Hippocampal formation (tissue), 2 donors: ENCODE measurements around the gene TTC38.
"Not testable (repeated sequence)": the region's sequence is repeated elsewhere in the genome, so short reads cannot be mapped to it uniquely, and the experiment has no call there.

Source experiments
- DNase-seq, 2 donors: peaks; one replicate each; lab custom pipeline; 2025; lab: John Stamatoyannopoulos, UW

Gene TTC38

DNA sequence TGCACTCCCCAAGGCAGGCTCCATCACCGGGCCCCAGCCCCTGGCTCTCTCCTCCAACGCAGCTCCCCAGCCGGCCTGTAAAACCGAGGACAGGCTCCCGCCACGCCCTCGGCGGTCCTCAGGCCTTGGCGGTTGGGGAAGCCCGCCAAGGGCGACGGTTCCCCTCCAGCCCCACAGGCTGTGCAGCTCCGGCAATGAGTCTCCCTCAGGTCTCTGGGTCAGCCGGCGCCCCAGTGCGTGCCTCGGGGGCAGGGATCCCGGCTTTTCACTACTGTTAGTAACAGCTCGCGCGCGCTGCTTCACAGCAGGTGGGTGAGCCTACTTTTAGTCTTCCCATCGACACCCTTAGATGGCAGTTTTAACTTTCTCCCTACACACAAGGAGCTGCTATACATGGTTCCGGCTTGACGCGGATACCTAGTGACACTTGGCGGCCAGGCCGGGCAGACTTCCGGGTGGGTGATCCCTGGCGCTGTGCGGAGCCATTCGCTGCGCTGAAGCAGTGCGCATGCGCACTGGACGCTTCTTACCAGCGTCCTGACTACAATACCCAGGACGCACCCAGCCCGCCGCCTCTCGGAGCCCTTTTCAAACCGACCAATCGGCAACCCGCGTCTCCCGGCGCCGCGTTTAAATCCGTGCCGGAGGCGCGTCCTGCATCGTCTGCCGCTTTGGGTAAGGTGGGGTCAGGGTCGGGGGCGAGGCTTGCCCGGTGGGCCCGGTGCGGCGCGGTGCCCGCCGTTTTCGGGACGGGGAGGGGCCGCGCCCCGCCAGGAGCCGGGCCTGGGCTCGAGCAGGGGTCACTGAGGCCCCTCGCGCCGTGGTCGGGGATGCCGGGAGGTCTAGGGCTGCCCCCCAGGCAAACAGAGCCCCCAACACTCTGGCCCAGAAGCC lies 28.7 kb downstream of the TTC38 start, which contains the start of gene GTSE1:
GTSE1 (plus strand) TSS at position 614 of the 894 bp plus-strand sequence. CDS start 531 bp downstream, outside the sequence.
- peak; percentile 94 to 97 for DNase-seq

DNA sequence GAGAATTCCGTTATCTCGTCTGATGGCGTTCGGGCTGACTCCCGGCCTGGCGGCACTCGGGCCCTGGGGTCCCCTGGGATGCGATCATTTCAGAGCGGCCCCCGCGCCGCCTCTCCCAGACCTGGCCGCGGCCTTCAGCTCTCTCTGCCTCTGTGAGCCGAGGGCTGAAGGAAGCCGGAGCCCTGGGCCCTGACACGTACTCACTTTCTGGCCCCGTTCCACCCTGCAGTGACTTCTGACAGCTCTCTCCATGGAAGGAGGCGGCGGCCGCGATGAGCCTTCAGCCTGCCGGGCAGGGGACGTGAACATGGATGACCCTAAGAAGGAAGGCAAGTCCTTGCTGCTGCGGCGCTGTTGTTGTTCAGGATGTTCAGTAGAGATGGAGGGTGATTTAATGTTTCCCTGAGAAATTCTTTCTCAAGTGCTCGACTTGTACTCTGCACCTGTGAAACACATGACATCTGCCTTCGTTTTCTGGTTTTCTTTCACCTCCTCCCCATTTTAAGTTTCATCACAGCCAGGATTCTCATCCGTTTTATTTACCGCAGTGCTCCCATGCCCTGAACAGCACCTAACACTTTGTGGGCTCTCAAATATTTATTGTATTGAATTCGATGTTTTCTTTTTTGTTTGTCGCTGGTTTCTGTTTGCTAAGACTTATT lies 29.5 kb downstream of the TTC38 start:
- DNase-seq, result no peak

DNA sequence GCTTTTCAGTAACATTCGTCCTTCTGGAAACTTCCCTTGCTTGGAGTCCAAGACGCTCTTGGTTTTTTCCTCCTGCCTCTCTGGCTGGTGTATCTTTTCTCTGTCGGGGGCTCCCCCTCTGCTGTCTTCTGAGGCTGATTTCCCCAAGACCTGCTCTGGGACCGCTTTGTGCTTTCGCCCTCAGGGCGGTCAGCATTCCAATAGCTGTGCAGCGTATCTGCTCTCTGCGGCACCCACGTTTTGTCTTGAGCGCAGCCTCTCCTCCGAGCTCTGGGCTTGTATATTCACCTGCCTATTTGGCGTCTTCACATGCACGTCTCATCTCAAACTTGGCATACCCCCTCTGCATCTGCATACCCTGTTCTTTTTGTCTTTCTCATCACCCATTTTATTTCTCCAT lies 31.3 kb downstream of the TTC38 start:
- DNase-seq, result no peak

DNA sequence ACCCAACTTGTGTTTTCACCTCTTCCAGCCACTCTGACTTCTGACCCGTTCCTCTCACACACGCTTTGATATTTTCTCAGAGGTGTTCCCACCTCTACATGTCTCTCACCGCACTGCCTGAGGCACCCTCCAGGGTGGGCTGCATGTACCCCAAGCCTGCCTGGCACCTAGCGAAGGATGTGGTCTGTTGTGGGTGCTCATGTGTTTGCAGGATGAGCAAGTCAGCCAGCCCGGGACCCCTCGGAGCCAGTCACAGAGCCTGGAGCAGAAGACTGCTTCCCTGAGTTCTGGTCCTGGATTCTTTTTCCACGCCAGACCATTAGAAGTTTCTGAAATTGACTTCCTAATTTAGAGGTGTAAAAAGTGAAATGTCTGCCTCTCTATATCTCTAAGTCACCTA lies 32.7 kb downstream of the TTC38 start:
- DNase-seq, result no peak

DNA sequence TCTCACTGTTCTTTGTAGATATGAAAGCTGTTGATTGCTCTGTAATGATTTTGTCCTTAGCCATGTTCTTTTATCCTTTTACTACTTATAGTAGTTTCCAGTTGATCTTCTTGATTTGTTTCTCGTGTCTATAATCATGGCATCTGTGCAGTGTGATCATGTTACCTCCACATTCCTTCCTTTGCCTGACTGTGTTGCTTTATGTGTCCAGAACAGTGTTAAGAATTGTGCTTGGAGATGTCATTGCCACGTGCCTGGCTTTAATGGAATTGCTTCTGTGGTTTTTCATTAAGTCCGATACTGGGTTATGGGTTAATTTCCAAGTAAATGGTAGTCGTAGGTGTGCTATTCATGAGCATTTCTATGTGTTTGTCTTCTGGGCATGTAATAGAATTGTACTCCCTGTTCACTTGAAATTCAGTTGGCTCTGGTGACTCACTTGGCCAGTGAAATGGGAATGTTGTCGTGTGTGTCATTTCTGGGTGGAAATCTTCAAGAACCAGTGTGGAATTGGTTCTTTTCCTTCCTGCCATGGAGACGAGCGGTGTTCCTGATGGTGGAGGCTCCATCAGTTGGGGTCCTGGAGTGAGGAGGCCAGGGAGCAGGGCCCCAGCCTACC lies 35.6 kb downstream of the TTC38 start:
- no peak for DNase-seq

DNA sequence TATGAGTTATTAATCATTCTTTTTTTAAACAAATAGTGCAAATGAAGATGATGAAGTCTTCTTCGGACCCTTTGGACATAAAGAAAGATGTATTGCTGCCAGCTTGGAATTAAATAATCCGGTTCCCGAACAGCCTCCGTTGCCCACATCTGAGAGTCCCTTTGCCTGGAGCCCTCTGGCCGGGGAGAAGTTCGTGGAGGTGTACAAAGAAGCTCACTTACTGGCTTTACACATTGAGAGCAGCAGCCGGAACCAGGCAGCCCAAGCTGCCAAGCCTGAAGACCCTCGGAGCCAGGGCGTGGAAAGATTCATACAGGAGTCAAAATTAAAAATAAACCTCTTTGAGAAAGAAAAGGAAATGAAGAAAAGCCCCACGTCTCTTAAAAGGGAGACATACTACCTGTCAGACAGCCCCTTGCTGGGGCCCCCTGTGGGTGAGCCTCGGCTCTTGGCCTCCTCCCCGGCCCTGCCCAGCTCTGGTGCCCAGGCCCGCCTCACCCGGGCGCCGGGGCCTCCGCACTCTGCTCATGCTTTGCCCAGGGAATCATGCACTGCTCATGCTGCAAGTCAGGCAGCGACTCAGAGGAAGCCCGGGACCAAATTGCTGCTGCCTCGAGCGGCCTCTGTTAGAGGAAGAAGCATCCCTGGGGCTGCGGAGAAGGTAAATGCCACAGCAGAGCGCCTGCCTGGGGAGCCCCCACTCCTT lies 40.6 kb downstream of the TTC38 start:
- DNase-seq, result no peak

DNA sequence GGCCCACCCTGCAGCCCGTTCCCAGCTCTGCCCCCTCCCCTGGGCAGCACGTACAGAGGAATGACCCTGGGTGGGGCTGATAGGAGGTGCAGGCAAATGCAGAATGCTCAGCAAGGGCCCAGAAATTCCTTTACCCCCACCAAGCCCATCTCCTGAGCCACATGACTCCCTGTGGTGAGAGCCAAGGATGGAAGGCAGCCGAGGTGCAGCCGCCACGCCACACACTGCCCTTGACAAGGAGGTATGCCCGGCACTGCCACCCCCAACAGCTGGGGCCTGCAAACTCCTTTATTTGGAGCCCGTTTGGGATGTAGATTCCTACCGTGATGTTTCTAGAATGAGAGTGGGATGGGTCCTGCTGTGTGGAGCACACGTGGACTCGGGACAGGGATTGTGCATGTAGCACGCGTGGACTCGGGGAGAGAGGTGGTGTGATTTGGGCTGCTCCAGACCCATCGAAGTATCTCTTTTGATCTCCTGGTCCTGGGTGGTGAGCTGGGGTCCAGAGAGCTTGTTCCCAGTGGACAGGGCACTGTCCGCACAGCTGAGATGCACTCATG lies 41.8 kb downstream of the TTC38 start:
- DNase-seq, result no peak

DNA sequence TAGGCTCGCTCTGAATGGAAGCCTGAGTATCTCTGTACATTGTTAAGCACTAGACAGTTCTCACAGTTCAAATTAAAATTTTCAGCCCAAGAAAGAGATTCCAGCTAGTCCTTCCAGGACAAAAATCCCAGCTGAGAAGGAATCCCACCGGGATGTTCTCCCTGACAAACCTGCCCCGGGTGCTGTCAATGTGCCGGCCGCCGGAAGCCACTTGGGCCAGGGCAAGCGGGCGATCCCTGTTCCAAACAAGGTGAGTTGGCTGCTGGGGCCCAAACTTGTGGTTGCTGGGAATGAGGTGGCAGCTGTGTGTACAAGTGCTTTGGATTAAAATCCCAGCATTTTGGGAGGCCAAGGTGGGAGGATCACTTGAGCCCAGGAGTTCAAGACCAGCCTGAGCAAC lies 44.2 kb downstream of the TTC38 start:
- no peak for DNase-seq

DNA sequence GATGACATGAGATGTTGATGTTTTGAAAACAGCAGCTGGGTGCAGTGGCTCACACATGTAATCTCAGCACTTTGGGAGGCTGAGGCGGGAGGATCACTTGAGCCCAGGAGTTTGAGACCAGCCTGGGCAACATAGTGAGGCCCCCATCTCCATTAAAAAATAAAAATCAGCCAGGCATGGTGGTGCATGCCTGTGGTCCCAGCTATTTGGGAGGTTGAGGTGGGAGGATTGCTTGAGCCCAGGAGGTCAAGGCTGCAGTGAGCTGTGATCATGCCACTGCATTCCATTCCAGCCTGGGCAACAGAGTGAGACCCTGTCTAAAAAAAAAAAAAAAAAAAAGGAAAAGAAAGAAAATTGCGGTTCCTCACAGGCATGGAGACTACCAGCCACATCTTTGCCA lies 45.0 kb downstream of the TTC38 start:
- not testable (repeated sequence) for DNase-seq

DNA sequence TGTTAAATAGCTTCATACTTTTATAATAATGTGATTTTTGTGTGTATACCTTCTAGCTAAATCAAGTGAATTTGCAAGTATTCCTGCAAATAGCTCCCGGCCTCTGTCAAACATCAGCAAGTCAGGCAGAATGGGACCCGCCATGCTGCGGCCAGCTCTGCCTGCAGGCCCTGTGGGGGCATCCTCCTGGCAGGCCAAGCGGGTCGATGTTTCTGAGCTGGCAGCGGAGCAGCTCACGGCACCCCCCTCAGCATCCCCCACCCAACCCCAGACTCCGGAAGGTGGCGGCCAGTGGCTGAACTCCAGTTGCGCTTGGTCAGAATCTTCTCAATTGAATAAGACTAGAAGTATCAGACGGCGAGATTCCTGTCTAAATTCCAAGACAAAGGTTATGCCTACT lies 48.2 kb downstream of the TTC38 start:
- DNase-seq, result no peak

DNA sequence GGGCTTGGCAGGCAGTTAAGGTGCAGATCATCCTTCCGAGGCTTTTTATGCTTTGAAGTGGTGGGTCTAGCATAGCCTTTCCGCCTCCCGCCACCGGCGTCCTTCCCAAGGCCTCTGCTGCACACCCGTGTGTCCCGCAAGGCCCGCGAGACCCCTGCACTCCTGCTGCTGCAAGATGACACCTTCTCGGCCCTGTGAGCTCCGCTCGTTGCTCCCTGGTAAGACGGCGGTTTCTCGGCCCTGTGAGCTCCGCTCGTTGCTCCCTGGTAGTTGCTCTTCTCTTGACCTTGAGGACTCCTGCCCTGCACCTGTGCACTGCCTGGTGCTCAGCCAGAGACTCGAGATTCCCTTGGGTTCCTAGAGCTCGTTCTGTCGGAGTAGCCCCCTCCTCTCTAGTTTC lies 49.8 kb downstream of the TTC38 start:
- DNase-seq, result no peak

DNA sequence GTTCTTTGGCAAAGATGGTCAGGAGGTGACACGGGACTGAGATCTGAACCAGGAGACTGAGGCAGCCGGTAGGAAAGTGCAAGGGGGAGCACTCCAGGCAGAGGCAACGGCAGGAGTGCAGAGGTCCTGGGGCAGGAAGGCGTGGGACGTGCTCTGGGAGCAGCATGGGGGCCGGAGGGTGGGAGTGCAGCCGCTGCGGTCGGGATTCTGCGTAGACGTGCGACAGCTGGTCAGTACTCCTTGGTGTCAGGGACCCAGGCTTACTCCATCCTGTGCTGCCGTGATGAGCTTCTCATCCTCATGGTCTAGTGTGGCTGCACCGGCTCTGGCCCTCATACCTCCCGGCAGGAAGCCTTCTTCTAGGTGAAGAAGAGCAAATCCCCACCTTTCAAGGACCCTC lies 50.8 kb downstream of the TTC38 start:
- DNase-seq, result no peak

DNA sequence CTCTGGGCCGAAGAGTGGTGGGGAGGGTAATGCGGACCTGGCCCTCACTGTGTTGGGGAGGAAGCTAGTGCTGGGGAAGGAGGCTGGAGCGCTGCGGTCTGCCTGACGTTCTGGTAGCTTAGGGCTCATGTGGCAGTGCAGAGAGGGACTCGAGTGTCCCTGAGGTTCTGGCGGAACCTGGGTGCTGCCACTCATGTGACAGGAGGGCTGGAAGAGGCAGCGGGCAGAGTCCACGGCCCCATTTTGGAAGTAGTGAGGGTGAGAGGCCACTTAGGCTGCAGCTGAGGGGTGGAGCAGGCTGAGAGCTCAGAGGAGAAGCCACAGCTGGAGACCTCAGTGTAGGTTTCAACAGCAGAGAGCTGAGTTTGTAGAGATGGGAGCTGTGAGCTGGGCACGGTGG lies 51.5 kb downstream of the TTC38 start:
- no peak for DNase-seq

DNA sequence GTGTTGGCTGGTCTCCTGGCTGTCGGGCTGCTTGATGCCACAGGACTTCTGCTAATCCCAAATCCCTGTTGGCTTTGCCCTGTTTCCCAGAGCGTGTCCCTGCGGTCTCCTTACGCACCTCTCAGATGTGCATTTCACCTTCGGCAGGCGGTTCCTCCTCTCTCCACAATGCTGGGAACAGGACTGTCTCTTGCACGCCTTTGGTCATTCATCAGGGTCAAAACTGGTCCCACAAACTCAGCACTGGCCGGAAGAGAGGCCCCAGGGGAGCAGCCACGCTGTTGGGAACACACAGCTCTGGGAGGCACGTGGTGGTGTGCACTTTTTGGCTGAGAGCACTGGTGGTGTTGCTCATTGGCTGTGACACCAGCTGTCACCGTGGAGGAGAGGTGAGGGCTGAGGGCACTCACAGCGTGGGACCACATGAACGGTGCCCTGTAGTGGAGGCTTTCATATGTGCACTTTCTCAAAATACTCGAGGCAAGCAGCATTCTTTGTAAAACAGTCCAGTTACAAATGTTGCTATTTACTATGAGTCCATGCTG lies 52.4 kb downstream of the TTC38 start:
- DNase-seq, result no peak

DNA sequence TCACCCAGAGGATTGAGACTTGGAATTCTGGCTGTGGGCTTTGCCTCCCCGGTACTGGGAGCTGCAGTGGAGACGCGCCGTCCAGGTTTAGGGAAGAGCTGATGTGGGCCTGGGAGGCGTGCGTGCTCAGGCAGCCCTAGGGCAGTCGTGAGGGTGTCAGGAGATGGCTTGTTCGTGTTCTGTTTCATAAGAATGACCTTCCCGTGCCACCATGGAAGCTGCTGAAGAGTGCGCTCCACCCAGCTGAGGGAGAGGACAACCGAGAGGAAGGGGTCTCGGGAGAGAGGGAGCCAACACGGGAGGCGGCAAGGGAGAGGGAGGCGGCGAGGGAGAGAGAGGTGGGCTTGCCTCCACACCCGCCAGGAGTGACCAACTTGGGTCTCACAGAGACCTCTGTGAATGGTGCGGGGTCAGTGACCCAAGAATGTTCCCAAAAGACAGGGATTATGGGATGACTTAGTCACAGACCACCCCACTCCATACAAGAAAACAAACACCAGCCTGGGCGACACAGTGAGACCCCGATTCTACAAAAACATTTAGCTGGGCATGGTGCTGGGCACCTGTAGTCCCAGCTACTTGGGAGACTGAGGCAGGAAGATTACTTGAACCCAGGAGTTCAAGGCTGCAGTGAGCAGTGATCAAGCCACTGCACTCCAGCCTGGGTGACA lies 53.0 kb downstream of the TTC38 start:
- no peak for DNase-seq

DNA sequence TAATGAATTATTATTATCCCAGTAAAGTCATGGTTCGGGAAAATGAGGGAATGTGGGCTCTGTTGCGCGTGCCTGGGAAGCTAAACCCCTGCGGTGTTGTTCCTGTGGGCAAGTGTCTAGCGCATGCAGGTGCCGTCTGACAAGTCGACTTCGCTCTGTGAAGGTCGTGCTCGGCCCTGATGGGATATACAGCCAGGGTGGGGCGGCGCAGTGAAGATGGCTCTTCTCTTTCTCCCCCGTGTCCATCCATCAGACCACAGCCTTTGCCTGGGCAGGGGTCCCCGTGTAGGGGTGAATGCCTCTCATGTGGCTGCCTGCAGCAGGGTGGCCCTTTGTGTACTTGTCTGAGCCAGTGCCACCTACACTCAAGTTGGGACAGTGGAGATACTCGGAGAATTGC lies 54.9 kb downstream of the TTC38 start:
- no peak for DNase-seq

DNA sequence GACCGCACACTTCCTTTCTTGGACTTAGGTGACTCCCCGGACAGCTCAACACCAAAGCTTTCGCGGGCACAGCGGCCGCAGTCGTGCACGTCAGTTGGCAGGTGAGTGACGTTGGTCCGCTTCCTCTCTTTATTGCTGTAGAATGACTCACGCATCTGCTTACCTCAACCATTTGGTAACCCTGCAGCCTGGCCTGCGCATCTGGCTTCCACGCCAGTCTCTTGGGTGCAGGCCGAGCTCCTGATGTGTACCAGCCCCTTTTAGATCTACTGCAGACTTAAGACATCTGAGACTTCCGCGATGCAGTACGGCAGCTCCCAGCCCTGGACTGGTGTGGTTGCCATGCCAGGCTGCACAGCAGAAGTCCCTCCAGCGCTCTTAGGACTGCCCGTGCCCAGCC lies 55.4 kb downstream of the TTC38 start:
- no peak for DNase-seq

DNA sequence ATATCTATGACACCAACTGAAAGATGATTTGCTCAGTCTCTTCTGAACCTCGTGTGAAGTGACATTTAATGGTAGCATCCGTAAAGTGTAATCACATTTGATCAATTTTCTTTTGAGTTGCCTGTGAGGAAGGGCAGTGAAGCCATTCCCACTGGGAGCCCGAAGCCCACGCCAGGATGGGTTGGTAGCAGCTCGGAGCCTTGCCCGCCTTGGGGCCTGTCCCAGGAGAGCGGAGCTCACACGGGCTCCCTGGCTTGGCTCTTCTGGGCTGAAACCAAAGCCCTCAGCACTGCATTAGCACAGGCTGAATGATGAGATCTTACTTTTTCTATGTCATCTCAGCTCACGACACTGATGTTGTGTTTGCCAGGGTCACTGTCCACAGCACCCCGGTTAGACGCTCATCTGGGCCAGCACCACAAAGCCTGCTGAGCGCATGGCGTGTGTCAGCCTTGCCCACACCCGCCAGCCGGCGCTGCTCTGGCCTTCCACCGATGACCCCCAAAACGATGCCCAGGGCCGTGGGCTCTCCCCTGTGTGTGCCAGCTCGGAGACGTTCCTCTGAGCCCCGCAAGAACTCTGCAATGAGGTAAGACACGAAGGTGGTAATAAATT lies 58.4 kb downstream of the TTC38 start:
- DNase-seq, result no peak

DNA sequence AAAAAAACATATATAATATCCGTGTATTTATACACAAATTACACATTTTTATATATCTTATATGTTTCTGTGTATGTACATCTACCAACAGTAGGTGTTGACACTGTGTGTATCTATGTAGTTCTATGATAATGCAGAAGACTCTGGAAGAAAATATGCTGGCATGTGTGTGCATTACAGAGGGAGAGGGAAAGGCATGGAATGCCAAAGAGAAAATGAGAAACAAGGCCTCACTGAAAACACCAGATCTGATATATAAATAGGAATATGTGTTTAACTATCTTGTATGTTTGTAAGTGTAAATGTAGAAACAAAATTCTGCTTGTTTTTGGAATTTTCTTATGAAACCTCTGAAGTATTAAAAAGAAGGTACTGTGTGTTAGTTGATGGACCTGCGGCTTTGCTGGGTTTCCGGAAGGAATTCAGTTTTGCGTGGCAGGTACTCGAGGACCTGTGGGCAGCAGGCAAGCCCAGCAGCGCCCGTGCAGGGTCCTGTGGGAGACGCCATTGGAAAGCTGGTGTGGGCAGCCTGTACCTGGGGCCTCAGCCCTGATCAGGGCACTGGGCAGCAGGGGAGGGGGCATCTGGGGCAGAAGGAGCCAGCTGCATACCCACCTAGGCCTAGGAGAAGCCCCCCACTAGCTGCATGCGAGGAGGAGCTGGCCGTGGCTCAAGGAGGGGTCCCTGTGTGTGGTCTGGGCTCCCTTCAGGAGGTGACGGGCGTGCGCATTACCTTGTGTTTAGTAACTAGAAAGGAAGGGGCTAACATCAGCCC lies 60.1 kb downstream of the TTC38 start:
- DNase-seq, result no peak

DNA sequence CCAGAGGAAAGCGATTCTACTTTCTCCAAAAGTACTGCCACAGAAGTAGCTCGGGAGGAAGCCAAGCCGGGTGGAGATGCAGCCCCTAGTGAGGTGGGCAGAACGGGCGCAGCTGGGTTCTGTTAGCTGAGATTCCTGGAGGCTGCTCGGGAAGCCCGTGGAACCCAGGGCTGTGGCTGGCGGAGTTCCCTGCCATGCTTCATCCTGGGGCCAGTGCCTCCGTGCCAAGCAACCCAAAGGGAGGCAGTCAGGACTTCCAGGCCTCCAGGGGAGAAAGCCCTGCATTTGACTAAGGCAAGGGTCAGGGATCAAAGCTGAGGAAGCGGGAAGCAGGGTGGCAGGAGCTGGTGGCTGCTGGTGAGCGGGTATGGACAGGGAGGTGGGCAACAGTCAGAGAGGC lies 61.0 kb downstream of the TTC38 start:
- no peak for DNase-seq
